ENCODE data around the gene RNF41.

DNA sequence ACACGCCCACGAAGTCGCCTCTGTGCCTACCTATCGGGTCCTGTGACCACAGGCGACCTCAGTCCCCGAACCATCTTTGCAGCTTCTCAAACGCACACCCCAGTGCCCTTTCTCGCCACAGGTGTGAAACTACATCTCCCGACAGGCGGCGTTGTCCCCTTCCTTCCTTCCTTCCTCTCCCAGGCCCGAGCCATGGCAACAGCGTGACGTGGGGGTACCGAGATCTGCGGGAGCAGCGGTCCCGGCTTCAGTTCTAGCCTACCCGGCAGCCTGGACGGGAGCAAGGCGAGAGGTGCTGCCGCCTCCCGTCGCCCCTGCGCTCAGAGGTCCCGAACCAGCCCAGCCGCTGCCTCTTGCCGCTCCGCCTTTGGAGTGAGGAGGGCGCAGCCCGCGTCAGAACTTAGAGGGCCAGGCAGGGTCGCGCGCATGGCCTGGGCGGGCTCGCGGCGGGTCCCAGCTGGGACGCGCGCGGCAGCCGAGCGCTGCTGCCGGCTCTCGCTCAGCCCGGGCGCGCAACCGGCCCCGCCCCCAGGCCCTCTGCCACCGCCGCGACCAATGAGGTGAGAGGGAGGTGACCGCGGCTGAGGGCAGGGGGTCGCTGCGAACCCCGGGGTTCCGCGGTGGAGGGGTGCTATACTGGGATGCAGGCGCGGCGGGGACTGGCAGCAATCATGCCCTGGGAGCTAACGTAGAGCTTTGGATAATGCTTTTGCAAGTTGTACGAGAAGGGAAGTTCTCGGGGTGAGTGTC, 45.1 kb upstream of the RNF41 start, which contains the start of gene COQ10A:
- TF ChIP-seq, protein P1, sequence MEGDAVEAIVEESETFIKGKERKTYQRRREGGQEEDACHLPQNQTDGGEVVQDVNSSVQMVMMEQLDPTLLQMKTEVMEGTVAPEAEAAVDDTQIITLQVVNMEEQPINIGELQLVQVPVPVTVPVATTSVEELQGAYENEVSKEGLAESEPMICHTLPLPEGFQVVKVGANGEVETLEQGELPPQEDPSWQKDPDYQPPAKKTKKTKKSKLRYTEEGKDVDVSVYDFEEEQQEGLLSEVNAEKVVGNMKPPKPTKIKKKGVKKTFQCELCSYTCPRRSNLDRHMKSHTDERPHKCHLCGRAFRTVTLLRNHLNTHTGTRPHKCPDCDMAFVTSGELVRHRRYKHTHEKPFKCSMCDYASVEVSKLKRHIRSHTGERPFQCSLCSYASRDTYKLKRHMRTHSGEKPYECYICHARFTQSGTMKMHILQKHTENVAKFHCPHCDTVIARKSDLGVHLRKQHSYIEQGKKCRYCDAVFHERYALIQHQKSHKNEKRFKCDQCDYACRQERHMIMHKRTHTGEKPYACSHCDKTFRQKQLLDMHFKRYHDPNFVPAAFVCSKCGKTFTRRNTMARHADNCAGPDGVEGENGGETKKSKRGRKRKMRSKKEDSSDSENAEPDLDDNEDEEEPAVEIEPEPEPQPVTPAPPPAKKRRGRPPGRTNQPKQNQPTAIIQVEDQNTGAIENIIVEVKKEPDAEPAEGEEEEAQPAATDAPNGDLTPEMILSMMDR (IDR thresholded peaks at IDR 0.05): peak; percentile 72
- TF ChIP-seq EZH2 (IDR thresholded peaks at IDR 0.05; ENCODE audit: borderline replicate concordance, insufficient read depth, low read depth, low read length, poor library complexity, severe bottlenecking): no peak
